Breast epithelium (tissue), 3 donors: ENCODE measurements around the gene CNGB1.

Experiments
- CTCF ChIP-seq, 3 donors: fragments of 450-650 bp; IDR thresholded peaks; one replicate each; pipeline ENCODE4 v1.5.1; 2016 to 2017; ENCODE audit warnings: antibody characterized with exemption in 3 of 3, mild to moderate bottlenecking in 3 of 3, moderate library complexity in 3 of 3
- POLR2A ChIP-seq: fragments of 450-650 bp; IDR thresholded peaks from one replicate; pipeline ENCODE4 v1.6.1; 2016; ENCODE audit warnings: antibody characterized with exemption, mild to moderate bottlenecking, moderate library complexity
- POLR2AphosphoS5 ChIP-seq, 3 donors: sonication (generic); formaldehyde crosslinking; IDR thresholded peaks; one replicate each; pipeline ENCODE4 v1.6.1; 2017; ENCODE audit warnings: antibody characterized with exemption in 3 of 3

GRCh38 chr16:57867000-57867561, 103.8 kb downstream of the CNGB1 start:
- TF ChIP-seq CTCF (IDR thresholded peaks at IDR 0.05) (no peak), POLR2AphosphoS5 (IDR thresholded peaks at IDR 0.05) (no peak), POLR2A (no peak)
